Measurements from ENCODE around the gene COP1. TPM values are rescaled to one million over a fixed set of nuclear protein-coding genes. Genes with fewer than 3 reads are reported as not detected.

Gene COP1
- total and polyA plus RNA-seq, 10 donors, result 46.7 to 110 (median 66.0) TPM

GRCh38 chr1:176159993-176160392 lies 47.1 kb downstream of the COP1 start:
- no peak for TF ChIP-seq POLR2AphosphoS5 (IDR thresholded peaks at IDR 0.05)
- no peak for TF ChIP-seq CTCF (IDR thresholded peaks at IDR 0.05 in 8 of 11, conservative IDR thresholded peaks at IDR 0.05 in 3 of 11)
- TF ChIP-seq POLR2A (IDR thresholded peaks at IDR 0.05), result no peak
- intact Hi-C loops (cut with DNase I; ENCODE audit: low total_unique reads), result no loop called here
- H3K9me3 ChIP-seq, result peaks cover 0 to 34% (median 30%) of the 10 kb centered on the region in 8 donors

GRCh38 chr1:176157995-176158394 lies 49.1 kb downstream of the COP1 start:
- DNase-seq, result no peak
- intact Hi-C loops (cut with DNase I; ENCODE audit: low total_unique reads), result no loop called here
- H3K36me3 ChIP-seq, result peaks cover 0 to 92% (median 39%) of the 10 kb centered on the region in 6 donors
- H3K4me3 ChIP-seq, result no peak overlapping the region
- no peaks in the 10 kb centered on the region for H3K27me3 ChIP-seq (replicated peaks in 1 of 7)
- TF ChIP-seq CTCF (IDR thresholded peaks at IDR 0.05 in 8 of 11, conservative IDR thresholded peaks at IDR 0.05 in 3 of 11) (no peak), POLR2A (IDR thresholded peaks at IDR 0.05) (no peak), POLR2AphosphoS5 (IDR thresholded peaks at IDR 0.05) (no peak)
- peaks cover 0 to 3% (median 0%) of the 10 kb centered on the region in 6 donors for H3K4me1 ChIP-seq
- peaks cover 0 to 34% (median 30%) of the 10 kb centered on the region in 8 donors for H3K9me3 ChIP-seq
- no peak overlapping the region for H3K27ac ChIP-seq
- 96 to 99% (median 98%) methylated on average over 3 of the region's 3 CpGs for WGBS, 5 donors

More at GRCh38 chr1:176159993-176160392, 47.1 kb downstream of the COP1 start:
- Histone ChIP-seq H3K36me3 (peaks cover 0 to 87% (median 36%) of the 10 kb centered on the region in 6 donors), H3K27ac (no peak overlapping the region), H3K4me3 (no peak overlapping the region), H3K27me3 (replicated peaks in 1 of 7) (no peaks in the 10 kb centered on the region), H3K4me1 (peaks cover 0 to 3% (median 0%) of the 10 kb centered on the region in 6 donors)
- WGBS, 5 donors, result 44 to 86% (median 77%) methylated on average over 2 of the region's 2 CpGs
- DNase-seq, result no peak

GRCh38 chr1:176149939-176150807 lies 56.9 kb downstream of the COP1 start:
- TF ChIP-seq CTCF (IDR thresholded peaks at IDR 0.05 in 8 of 11, conservative IDR thresholded peaks at IDR 0.05 in 3 of 11) (no peak), POLR2A (IDR thresholded peaks at IDR 0.05) (no peak), POLR2AphosphoS5 (IDR thresholded peaks at IDR 0.05) (no peak)
- Histone ChIP-seq H3K36me3 (peaks cover 3 to 71% (median 14%) of the 10 kb centered on the region in 6 donors), H3K27me3 (replicated peaks in 1 of 7) (no peaks in the 10 kb centered on the region), H3K9me3 (no peaks in the 10 kb centered on the region), H3K4me1 (peaks cover 0 to 3% (median 0%) of the 10 kb centered on the region in 6 donors), H3K27ac (no peak overlapping the region), H3K4me3 (no peak overlapping the region)
- WGBS, 5 donors, result 90 to 93% (median 92%) methylated on average over 4 of the region's 4 CpGs
- intact Hi-C loops (cut with DNase I; ENCODE audit: low total_unique reads), result no loop called here
- no peak for DNase-seq

- Histone ChIP-seq H3K27ac (no peak overlapping the region), H3K9me3 (peaks cover 0 to 9% (median 0%) of the 10 kb centered on the region in 8 donors), H3K4me1 (peaks cover 0 to 5% (median 0%) of the 10 kb centered on the region in 6 donors), H3K36me3 (peaks cover 0 to 61% (median 16%) of the 10 kb centered on the region in 6 donors), H3K4me3 (no peak overlapping the region), H3K27me3 (replicated peaks in 1 of 7) (no peaks in the 10 kb centered on the region)
- TF ChIP-seq CTCF (IDR thresholded peaks at IDR 0.05 in 8 of 11, conservative IDR thresholded peaks at IDR 0.05 in 3 of 11) (no peak), POLR2AphosphoS5 (IDR thresholded peaks at IDR 0.05) (no peak), POLR2A (IDR thresholded peaks at IDR 0.05) (no peak)
- intact Hi-C loops (cut with DNase I; ENCODE audit: low total_unique reads), result no loop called here
- WGBS, 5 donors, result 95 to 98% (median 97%) methylated on average over 2 of the region's 2 CpGs
- no peak for DNase-seq
Measured at GRCh38 chr1:176144526-176144925, 62.6 kb downstream of the COP1 start.

All from spleen (tissue), 11 donors.